Ureter (tissue), 1 donor: ENCODE measurements around the gene GGT1. TPM values are rescaled to one million over a fixed set of nuclear protein-coding genes. Genes with fewer than 3 reads are reported as not detected.
"Not testable (repeated sequence)": the region's sequence is repeated elsewhere in the genome, so short reads cannot be mapped to it uniquely, and the experiment has no call there.

Experiments used
- DNase-seq: peaks from one replicate; pipeline ENCODE4 v3.0.0-alpha.2; 2020; ENCODE audit warnings: low spot score
- total RNA-seq: library from RNA; stranded (reverse); gene quantifications from one replicate; pipeline ENCODE4 v1.2.4, GENCODE V29; 2023
- donor health status: DM: yes; HTN: yes; CAD: no.

The GGT1 gene
- total RNA-seq, result 8.2 TPM

- DNase-seq, result not testable (repeated sequence)
Measured at GRCh38 chr22:24602847-24603769, at the start of gene GGT1. GGT1 (plus strand) TSS chr22:24603193; CDS start chr22:24611082, 7,889 bp downstream.

- no peak for DNase-seq
Measured at GRCh38 chr22:24553597-24554312, 49.2 kb upstream of the GGT1 start.

GRCh38 chr22:24554313-24555164, 48.5 kb upstream of the GGT1 start, which contains the start of gene GUCD1:
GUCD1 (minus strand) TSS chr22:24555138; CDS start chr22:24554991, 147 bp downstream.
- DNase-seq, result peak; percentile 46

DNA sequence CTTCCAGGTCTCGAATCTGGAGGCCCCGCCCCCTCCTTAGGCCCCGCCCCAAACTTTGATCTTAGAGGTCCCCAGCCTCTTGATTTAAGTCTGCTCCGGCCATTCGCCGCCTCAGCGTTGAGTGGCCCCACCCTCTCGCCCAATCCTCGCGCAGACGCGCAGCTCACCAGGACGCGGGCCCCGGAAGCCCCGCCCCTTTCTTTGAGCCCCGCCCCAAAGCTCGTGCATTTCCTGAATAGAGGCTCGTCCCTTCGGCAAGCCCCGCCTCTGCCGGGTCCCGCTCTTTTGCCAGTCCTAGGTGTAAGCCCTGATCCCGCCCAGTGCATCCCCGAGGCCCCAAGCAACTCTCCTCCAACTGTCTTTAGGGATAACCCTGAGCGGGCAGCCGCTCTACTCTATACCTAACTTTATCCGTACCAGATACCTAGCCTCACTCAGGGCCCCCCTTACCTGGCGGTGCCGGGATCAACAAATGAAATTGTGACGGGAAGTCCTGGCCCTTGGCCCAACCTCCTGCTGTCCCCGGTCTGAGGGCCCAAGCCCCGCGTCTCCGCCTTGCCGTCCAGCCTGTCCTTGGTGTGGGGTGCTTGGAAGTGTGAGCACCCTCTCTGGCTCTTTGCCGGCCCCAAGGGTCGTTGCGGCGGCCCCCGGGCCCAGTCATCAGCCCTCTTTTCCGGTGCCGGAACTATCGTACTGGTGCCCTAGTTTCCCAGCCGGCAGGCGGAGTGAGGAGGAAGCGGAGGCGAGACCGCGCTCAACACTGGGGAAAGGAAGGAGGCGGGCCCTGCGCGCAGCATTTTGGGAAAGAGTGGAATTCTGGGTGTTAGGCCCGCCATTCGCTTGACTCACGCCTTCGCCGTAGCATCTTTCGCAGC, 47.6 kb upstream of the GGT1 start, which contains the start of gene SNRPD3:
TSS of gene SNRPD3 (plus strand) at position 835 of the 875 bp plus-strand sequence. CDS start 1,676 bp downstream, outside the sequence.
- DNase-seq, result peak; percentile 100

DNA sequence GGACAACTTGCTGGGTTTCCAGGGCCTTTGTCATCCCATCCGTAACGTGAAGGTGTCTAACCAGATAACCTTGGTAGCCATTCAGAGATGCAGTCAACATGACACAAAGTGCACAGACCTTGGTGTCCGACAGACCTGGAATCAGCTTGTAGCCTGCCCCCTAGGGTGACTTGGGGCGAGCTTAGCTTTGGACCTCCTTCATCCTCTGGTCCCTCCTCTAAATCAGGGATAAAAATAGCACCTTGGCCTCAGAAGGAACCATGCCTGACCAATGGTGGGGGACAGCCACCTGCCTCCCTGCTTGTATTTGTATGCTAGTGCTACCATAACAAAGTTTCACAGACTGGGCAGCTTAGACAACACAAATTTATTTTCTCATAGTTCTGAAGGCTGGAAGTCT, 43.5 kb upstream of the GGT1 start:
- no peak for DNase-seq

GRCh38 chr22:24563246-24563645, 39.7 kb upstream of the GGT1 start:
- DNase-seq, result no peak

DNA sequence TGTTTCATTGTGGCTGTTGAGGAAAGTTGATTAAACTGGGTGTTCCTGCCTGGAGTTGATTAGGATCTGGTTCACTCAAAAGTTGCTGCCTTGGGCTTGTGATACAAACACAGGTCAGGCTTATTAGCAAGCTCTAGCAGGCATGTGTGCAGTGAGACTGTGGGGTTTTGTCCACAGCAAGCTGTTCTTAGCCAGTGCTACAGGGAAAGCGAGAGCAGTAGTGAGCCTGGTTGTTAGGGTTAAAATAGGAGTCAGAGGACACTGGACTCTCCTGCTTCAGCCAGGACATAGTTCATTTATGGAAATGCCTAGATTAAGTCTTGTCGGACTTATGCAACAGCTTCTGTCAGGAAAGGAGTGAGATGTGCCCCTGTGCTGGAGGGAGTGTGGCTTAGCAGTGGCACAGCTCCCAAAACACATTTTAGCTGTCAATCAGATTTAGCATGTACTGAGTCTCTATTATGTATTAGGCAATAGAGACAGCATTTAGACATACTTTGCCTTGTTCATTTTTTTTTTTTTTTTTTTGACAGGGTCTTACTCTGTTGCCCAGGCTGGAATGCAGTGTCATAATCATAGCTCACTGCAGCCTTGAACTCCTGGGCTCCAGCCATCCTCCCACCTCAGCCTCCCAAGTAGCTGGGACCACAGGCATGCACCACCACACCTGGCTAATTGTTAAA, 38.5 kb upstream of the GGT1 start:
- DNase-seq, result no peak

GRCh38 chr22:24565077-24565476, 37.9 kb upstream of the GGT1 start:
- no peak for DNase-seq

DNA sequence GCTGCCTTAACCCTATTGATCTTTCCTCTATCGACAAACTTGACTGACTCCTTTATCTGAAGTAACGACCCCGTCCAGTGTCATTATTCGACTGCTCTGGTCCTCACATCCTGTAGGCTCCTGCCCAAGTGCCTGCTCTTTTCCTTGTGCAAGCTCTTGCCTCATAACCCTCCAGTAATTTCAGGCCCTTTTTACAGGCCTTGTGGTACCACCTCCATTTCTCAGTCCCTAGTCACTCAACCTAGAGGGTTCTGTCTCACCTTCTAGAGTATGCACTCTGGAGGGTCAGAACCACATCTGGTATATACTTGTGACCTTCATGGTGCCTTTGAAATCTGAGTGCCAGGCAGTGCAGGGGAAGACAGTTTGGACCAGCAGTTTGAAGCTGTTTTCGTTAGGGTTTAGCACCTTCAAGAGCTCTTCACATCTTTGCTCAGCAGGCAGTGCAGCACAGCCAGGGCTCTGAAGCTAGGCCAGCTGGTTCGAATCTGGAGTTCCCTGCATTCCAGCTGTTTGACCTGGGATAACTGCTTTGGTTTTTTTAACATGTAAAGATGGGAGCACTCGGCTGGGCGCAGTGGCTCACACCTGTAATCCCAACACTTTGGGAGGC, 36.0 kb upstream of the GGT1 start:
- no peak for DNase-seq

GRCh38 chr22:24567668-24568067, 35.3 kb upstream of the GGT1 start:
- DNase-seq, result no peak

DNA sequence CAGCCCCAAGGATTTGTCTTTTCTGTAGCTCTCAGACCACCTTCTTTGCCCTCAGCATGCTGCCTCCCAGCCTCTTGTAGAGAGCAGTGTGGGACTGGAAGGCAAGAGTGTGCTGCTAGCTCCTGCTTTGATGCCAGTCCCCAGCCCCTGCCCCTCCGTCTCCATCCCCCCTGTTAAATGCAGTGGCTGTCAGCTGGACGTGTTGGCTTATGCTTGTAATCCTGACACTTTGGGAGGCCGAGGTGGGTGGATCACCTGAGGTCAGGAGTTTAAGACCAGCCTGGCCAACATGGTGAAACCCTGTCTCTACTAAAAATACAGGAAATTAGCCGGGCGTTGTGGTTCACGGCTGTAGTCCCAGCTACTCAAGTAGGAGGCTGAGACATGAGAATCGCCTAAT, 31.7 kb upstream of the GGT1 start:
- no peak for DNase-seq

DNA sequence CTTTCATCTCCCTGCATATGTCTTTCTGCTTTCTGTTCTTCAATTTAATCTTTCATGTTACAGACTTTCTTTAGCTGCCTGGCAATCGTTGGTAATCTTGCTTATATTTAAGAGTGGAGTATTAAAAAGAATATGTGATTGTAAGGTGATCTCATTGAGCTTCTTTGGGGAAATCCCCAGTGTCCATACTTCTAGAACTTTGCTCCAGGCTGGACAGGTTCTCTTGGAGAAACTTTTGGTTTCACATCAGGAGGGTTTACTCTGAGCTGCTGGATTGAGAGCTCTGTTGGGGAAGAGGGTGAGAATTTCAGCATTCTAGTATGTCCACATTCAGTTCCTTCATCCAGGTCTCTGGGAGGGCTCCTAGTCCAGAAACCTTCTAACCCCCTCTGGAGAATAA, 26.2 kb upstream of the GGT1 start:
- DNase-seq, result no peak

- no peak for DNase-seq
Measured at GRCh38 chr22:24578355-24579257, 24.4 kb upstream of the GGT1 start.

DNA sequence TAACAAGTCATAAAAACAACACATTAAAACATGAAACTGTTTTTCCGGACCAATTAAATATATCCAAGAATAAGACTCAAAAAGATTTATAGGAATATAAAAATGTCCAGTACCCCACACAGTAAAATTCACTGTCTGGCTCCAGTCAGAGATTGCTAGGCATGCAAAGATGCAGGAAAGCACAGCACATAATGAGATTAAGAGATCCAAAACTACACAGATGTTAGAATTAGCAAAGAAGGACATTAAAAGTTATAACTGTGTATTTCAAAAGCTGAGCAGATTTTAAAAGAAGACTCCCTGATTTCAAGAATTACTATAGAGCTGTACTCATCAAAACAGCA, 23.8 kb upstream of the GGT1 start:
- no peak for DNase-seq

GRCh38 chr22:24580276-24580675, 22.7 kb upstream of the GGT1 start:
- no peak for DNase-seq

DNA sequence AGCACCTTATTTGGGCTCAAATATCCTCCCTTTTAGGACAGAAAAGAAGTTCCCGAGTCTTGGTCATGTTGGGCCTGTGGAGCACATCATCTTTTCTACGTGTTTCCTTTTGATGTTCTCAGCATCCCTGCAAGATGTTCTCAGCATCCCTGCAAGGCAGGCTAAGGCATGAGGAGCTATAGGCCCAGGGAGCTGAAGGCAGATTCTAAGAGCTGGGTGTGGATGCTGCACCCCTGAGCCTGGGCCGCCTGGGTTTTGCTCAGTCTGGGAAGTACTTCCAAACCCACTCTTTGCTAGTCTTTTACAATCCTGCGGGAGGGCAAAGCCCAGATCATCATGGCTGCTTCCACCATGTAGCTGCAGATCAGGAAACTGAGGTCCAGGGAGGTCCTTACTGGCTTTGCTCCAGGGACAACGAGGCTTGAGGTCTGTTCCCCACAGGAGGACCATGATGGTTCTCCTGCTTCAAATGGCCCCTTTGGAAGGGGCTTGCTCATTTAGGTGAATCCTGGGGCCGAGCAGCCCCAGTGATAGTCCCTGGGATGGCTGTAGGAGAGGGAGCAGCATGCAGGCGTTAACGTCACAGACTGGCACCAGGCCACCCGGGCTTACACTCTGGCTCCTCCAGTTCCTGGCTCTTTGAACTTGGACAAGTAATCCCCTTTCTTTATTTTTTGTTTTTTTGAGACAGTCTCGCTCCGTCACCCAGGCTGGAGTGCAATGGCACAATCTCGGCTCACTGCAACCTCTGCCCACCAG, 20.8 kb upstream of the GGT1 start:
- DNase-seq, result no peak

GRCh38 chr22:24583221-24584165, 19.5 kb upstream of the GGT1 start:
- no peak for DNase-seq
